Right hindlimb (tissue), 1 donor: ENCODE measurements around the gene DGUOK.
"Not testable (repeated sequence)": the region's sequence is repeated elsewhere in the genome, so short reads cannot be mapped to it uniquely, and the experiment has no call there.

Source experiments
- DNase-seq: peaks from one replicate; pipeline ENCODE4 v3.0.0-alpha.2; 2018

DGUOK gene

DNA sequence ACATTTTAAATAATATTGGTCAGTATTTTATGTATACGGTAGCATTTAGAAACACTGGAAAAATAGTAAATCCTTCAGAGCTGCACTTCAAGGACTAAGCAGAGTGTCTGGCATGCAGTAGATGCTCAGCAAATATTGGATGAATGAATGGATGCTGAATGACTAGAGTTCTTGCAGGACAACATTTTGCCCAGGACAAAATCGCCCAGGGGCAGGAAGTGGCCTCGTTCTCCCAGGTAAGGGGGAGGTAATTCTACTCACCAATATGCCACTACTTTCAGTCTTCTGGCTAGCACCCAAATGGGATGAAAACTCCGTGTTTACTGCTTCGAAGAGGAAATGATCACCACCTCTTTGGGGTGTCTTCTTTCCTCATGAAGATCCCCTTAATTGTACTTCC is 4.0 kb upstream of the DGUOK start:
- DNase-seq: no peak

GRCh38 chr2:73925033-73925704 is 1.5 kb upstream of the DGUOK start:
- no peak for DNase-seq

- DNase-seq: no peak
Observed at GRCh38 chr2:73925853-73926492, 707 bp upstream of the DGUOK start.

GRCh38 chr2:73927344-73927743 is 664 bp downstream of the DGUOK start:
- DNase-seq: no peak

- no peak for DNase-seq
Observed at GRCh38 chr2:73928963-73929347, 2.3 kb downstream of the DGUOK start.

DNA sequence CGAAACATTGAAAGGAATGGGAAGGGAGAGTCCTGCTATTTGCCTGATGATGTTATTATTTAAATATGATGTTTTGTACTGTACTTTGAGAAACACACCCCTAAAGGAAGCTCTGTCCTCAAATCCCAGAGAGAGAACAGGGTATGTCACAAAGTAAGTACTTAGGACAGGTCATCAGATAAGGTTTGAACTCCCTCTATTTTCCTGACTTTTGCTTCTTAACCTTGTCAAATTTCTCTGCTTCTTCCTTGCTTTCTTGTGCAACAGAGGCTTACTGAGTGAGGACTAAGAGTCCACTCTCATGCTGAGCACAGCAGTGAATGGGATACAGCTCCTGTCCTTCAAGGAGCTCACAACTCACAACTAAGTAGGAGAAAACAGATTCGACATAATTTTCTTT is 3.7 kb downstream of the DGUOK start:
- no peak for DNase-seq

DNA sequence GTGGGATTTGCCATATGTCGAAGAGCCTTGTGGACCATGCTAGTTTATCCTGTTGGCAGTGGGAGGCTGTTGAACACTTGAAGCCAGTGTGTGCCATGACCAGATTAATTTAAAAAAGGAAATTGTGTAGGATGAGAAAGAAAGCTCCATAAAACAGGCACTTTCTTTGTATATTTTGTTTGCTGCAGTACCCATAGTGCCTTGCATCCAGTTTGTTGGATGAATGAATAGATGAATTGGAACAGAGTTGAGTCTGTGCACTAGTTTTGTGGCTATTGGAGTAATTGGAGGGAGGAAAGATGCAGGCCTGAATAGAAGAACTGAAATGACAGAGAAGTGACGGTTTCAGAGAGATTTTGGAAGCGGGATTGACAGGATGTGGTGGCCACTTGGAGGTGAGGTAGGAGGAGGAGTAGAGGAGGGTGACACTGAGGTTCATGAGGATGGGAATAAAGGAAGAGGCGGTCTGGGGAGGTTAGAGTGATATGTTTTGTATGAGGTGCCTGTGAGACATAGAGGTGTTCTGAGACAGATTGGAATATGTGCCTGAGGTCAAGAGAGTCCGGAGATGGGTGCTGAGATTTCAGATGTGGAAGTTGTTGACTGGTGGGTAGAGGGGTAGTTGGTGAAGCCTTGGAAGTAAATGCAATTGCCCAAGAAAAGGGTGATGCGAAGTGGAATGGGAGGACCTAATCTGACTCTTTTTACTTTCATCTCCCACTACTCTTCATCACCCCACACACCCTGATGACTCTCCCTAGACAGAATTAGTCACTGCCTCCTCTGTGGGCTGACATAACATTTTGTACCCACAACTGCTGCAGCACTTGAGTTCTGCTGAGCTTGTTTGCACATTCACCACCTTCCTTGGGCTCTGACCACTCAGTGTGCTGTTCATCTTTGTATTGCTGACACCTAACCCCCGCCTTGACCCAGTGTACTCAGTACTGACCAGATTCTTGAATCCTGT is 5.1 kb downstream of the DGUOK start:
- DNase-seq: no peak

GRCh38 chr2:73933194-73933593 is 6.5 kb downstream of the DGUOK start:
- no peak for DNase-seq

- DNase-seq: no peak
Observed at GRCh38 chr2:73935641-73936040, 9.0 kb downstream of the DGUOK start.

- no peak for DNase-seq
Observed at GRCh38 chr2:73937103-73937885, 10.6 kb downstream of the DGUOK start.

DNA sequence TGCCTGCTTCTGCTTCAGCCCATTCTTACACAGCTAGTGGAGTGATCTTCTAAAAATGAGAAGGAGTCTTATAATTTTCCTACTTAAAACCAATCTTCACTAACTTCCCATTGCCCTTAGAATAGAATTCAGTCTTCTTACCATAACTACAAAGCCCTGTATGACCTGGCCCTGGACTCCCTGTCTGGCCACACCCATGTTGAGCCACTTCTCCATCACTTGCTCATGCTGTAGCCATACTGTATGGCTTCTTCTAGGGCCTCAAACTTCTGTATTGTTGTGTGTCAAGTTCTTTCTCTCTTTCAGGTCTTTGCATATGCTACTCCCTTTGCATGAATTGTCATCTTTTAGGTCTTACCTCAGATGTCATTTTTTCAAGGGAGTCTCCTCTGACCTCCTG is 11.2 kb downstream of the DGUOK start:
- DNase-seq: no peak

- DNase-seq: no peak
Observed at GRCh38 chr2:73938718-73939352, 12.2 kb downstream of the DGUOK start.

DNA sequence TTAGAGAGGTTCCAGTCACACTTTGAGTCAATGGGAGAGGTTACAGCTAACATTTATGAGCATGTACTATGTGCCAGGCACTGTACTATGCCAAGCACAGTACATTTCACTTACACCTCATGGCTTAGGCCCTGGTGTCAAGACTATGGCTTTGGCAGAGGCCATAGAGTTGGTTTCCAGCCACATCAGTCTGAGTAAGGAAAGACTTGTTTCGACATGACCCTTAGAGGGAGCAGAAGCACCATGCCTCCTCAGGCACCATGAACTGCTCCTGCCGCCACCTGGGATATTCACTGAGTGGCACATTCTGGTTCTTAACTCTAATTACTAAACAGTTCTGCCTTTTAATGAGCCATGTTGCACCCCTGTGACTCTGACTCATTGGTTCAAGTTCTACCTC is 12.7 kb downstream of the DGUOK start:
- DNase-seq: no peak

DNA sequence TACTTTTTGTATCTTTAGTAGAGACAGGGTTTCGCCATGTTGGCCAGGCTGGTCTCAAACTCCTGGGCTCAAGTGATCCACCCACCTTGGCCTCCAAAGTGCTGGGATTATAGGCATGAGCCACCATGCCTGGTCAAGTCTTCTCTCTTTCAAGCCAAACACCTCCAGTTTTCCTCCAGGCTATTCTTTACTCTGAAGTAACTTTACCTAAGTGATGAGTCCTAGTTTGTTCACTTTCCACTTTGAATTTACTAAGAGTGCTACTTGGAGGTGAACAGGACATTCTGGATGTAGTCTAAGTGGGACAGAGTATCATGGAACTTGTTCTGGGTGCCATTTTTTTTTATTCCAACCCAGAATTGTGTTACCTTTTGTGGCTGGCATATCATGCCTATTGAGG is 13.4 kb downstream of the DGUOK start:
- DNase-seq: not testable (repeated sequence)

DNA sequence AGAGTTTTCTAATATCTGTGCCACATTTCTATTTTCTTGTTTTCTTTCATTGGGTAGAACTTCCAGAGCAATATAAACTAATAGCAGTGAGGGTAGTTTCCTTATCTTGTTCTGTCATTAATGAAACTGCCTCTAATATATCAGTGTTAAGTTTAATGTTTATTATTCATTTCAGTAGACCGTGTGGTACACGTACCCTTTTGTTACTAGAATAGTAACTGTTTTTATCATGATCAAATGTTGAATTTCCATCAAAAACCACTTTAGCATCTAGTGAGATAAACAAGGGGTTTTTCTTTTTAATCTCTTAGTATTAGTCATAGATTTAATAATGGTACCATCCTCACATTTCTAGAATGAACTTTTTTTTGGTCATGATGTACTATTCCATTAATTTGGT is 16.0 kb downstream of the DGUOK start:
- no peak for DNase-seq

DNA sequence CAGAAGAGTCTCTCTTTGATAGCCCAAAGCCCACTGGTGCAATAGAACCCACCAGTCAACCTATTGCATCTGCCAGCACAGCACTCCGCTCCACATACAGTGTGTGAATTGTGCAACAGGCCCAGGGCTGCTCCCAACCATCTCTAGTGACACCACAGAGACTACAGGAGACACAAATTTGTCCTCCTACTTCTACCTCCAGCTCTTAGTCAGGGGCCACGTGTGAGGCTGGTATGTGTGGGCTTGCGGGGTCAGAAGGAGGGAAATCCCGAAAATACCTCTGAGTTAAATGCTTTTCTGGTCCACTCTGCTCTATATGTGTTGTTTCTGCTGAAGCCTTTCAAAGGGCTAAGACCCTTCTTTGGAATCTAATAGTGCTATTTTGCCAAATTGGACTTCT is 18.0 kb downstream of the DGUOK start:
- DNase-seq: no peak

GRCh38 chr2:73946215-73946614 is 19.5 kb downstream of the DGUOK start:
- no peak for DNase-seq

- DNase-seq: no peak
Observed at GRCh38 chr2:73946666-73947065, 20.0 kb downstream of the DGUOK start.

- no peak for DNase-seq
Observed at GRCh38 chr2:73947412-73948018, 20.8 kb downstream of the DGUOK start.

GRCh38 chr2:73949802-73950201 is 23.1 kb downstream of the DGUOK start:
- DNase-seq: no peak

DNA sequence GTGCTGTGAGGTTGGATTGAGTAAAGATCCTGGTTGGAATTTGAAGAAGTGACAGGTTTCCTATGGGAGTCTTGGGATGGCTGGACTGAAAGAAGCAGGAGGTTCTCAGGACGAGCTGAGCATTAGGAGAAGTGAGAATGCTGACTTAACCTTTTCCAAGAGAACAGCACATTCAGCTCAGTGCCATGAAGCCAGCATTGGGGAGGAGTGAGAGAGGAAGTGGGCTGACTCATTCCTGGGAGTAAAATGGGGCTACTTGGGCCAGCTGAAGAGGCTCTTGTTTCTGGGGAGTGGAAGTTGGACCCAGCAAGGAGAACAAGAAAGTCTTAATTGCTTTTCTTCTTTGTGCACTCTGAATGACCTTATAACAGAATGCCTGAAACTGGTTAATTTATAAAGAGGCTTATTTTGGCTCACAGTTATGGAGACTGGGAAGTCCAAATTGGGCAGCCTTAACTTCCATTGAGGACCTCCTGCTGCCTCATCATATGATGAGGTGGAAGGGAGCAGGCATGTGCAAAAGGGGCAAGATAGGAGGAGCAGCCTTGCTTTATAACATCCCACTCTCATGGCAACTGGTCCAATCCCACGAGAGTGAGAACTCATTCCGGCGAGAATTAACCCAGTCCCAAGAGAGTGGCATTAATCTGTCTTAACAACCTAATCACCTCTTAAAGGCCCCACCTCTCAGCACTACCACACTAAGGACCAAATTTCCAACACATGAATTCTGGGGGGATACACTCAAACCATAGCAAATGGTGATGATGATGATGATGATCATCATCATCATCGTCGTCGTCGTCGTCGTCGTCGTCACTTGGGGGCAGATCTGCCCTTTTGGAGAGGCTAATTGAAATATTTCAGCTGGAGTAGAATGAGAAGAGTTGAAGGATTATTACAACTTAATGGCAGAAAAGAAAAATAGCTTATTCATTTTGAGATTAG is 26.1 kb downstream of the DGUOK start:
- no peak for DNase-seq
